ENCODE results near the gene CD109. TPM values are rescaled to one million over a fixed set of nuclear protein-coding genes. Genes with fewer than 3 reads are reported as not detected.

CD109 gene
- total and polyA plus RNA-seq, 2 of the 4 experiments (the other 2 are of a cell fraction): 3.6 to 5.0 TPM

GRCh38 chr6:73746787-73747186 lies 50.8 kb downstream of the CD109 start:
- Histone ChIP-seq H4K8ac (ENCODE audit: low read depth in 2 of 2, low read length in 2 of 2) (no peak overlapping the region), H3K79me1 (ENCODE audit: low read depth in 1 of 2, low read length in 2 of 2) (peaks cover 0 to 9% of the 10 kb centered on the region in 2 experiments; a peak in 1 of 4 replicates), H2BK5ac (ENCODE audit: low read depth, low read length, poor library complexity, severe bottlenecking) (no peak overlapping the region), H3K4me1 (ENCODE audit: control insufficient read depth, insufficient read depth, low read length) (peaks cover 4% of the 10 kb centered on the region), H2BK15ac (ENCODE audit: low read depth, low read length) (no peak overlapping the region), H4K20me1 (ENCODE audit: insufficient read depth, low read length) (no peaks in the 10 kb centered on the region), H3K27me3 (ENCODE audit: control insufficient read depth, insufficient read depth, low read length) (no peaks in the 10 kb centered on the region), H4K5ac (ENCODE audit: low read depth, low read length) (no peak overlapping the region), H3K9me1 (ENCODE audit: insufficient read depth, low read length) (no peaks in the 10 kb centered on the region), H2BK120ac (ENCODE audit: low read depth, low read length) (no peak overlapping the region; the same call in 1 of the 2 replicates), H2BK20ac (ENCODE audit: low read depth, low read length) (no peak overlapping the region), H2AK5ac (ENCODE audit: low read depth, low read length) (no peak overlapping the region), H3K9ac (ENCODE audit: low read depth, low read length) (no peak overlapping the region), H3K14ac (replicated peaks; ENCODE audit: low read depth, low read length) (peak overlapping the region; percentile 77), H2AFZ (replicated peaks; ENCODE audit: low read length, poor library complexity) (no peak overlapping the region), H3K4me3 (ENCODE audit: insufficient read depth, low read depth, low read length) (no peak overlapping the region), H3K9me3 (ENCODE audit: control insufficient read depth, insufficient read depth, low read length) (no peaks in the 10 kb centered on the region), H3K23ac (ENCODE audit: low read depth, low read length) (no peak overlapping the region; the same call in 1 of the 2 replicates), H3K27ac (ENCODE audit: insufficient read depth, low read length) (no peak overlapping the region), H3K4ac (ENCODE audit: low read depth, low read length) (no peak overlapping the region; the same call in 1 of the 2 replicates), H4K91ac (ENCODE audit: insufficient read depth, low read depth, low read length) (no peak overlapping the region), H3K36me3 (ENCODE audit: control insufficient read depth, insufficient read depth, low read length) (no peaks in the 10 kb centered on the region), H3K18ac (ENCODE audit: low read depth, low read length) (no peak overlapping the region; the same call in 1 of the 2 replicates), H2AK9ac (replicated peaks; ENCODE audit: low read depth, low read length, poor library complexity) (no peak overlapping the region), H3K4me2 (ENCODE audit: low read depth, low read length) (no peak overlapping the region), H3K56ac (ENCODE audit: extremely low read depth, insufficient read depth, low read length) (no peak overlapping the region)
- in situ Hi-C loops (cut with MboI; ENCODE audit: low sequenced_read_pairs) (loop anchor here (10.0 kb wide), 1 partner anchor 338 kb away; no protein-coding TSS in a partner anchor), intact Hi-C loops (cut with micrococcal nuclease) (loop anchor here (5.0 kb wide), 1 partner anchor 321 kb away; no protein-coding TSS in a partner anchor), dilution Hi-C loops (cut with HindIII; ENCODE audit: low sequenced_read_pairs, unreplicated experiment) (no loop called here)
- peak; percentile 52 for DNase-seq
- CTCF ChIA-PET: no interaction called here
- no TSS peak for BruUV-seq (replicated peaks)
- no peak for TF ChIP-seq CTCF (conservative IDR thresholded peaks at IDR 0.05; ENCODE audit: low read depth, low read length)
- no CpG with 5 or more reads among the region's 1 CpG for WGBS, 2 experiments (ENCODE audit: extremely low coverage in 2 of 2, insufficient read length in 1 of 2)
- peak; percentile 66 for ATAC-seq (ENCODE audit: low read depth)
- POLR2A ChIA-PET (ENCODE audit: unreplicated experiment): no interaction called here

Measured in IMR-90 (cell line).